Ishikawa (cell line): ENCODE data around the gene IL2RA.

Experiments
- CEBPB ChIP-seq: IDR thresholded peaks from 2 replicates; pipeline ENCODE4 v1.6.1; 2012
- CREB1 ChIP-seq: IDR thresholded peaks from 2 replicates; pipeline ENCODE4 v1.6.1; 2012; ENCODE audit warnings: low read depth
- EGR1 ChIP-seq: IDR thresholded peaks from 2 replicates; pipeline ENCODE4 v1.6.1; 2012
- EP300 ChIP-seq: IDR thresholded peaks from 2 replicates; pipeline ENCODE4 v1.6.1; 2012; ENCODE audit warnings: borderline replicate concordance
- FOXM1 ChIP-seq: IDR thresholded peaks from 2 replicates; pipeline ENCODE4 v1.6.1; 2012; ENCODE audit warnings: low read depth, borderline replicate concordance
- MAX ChIP-seq: IDR thresholded peaks from 2 replicates; pipeline ENCODE4 v1.6.1; 2012
- NFIC ChIP-seq: IDR thresholded peaks from 2 replicates; pipeline ENCODE4 v1.6.1; 2012
- RAD21 ChIP-seq: IDR thresholded peaks from 2 replicates; pipeline ENCODE4 v1.6.1; 2012; ENCODE audit warnings: low read depth
- REST ChIP-seq: IDR thresholded peaks from 2 replicates; pipeline ENCODE4 v1.6.1; 2012; ENCODE audit warnings: low read depth, mild to moderate bottlenecking
- TAF1 ChIP-seq: IDR thresholded peaks from 2 replicates; pipeline ENCODE4 v1.6.1; 2012; ENCODE audit warnings: low read depth, mild to moderate bottlenecking
- TCF12 ChIP-seq: IDR thresholded peaks from 2 replicates; pipeline ENCODE4 v1.6.1; 2012; ENCODE audit warnings: low read depth
- TEAD4 ChIP-seq: IDR thresholded peaks from 2 replicates; pipeline ENCODE4 v1.6.1; 2012
- USF1 ChIP-seq: IDR thresholded peaks from 2 replicates; pipeline ENCODE4 v1.6.1; 2012
- YY1 ChIP-seq: IDR thresholded peaks from 2 replicates; pipeline ENCODE4 v1.6.1; 2012; ENCODE audit warnings: low read depth
- ZBTB7A ChIP-seq: IDR thresholded peaks from 2 replicates; pipeline ENCODE4 v1.6.1; 2012; ENCODE audit warnings: low read depth

The IL2RA gene

GRCh38 chr10:5989756-5990155 is 72.4 kb downstream of the IL2RA start:
- no peak for TF ChIP-seq EP300
- TF ChIP-seq RAD21, result no peak
- no peak for TF ChIP-seq EGR1
- no peak for TF ChIP-seq USF1
- no peak for TF ChIP-seq TAF1
- no peak for TF ChIP-seq FOXM1
- no peak for TF ChIP-seq NFIC
- no peak for TF ChIP-seq TEAD4

- TF ChIP-seq YY1 (no peak), CREB1 (no peak), EGR1 (no peak), EP300 (no peak), REST (no peak), USF1 (no peak)
Observed at GRCh38 chr10:5988336-5988920, 73.7 kb downstream of the IL2RA start.

- TF ChIP-seq EP300 (no peak), TAF1 (no peak), FOXM1 (no peak), USF1 (no peak), ZBTB7A (no peak), NFIC (no peak), MAX (no peak), CEBPB (no peak), TEAD4 (no peak), RAD21 (no peak), REST (no peak), EGR1 (no peak)
Observed at GRCh38 chr10:5987747-5988146, 74.4 kb downstream of the IL2RA start.

- TF ChIP-seq REST (no peak), MAX (no peak), EP300 (no peak), FOXM1 (no peak), YY1 (no peak), TEAD4 (no peak), CEBPB (no peak)
Observed at GRCh38 chr10:5985029-5985428, 77.1 kb downstream of the IL2RA start.

- TF ChIP-seq CEBPB (no peak), USF1 (no peak), NFIC (no peak), TCF12 (no peak), FOXM1 (no peak)
Observed at GRCh38 chr10:5983774-5984173, 78.4 kb downstream of the IL2RA start.
